Stimulated activated CD4-positive, alpha-beta T cell treated with anti-CD3 and anti-CD28 coated beads, Interleukin-15, amount 100 ng/mL, for 1 hour (primary cell): ENCODE results near the gene ULK3.

ENCODE experiments used
- DNase-seq, 2 donors: peaks; one replicate each; pipeline ENCODE4 v3.0.0-alpha.2; 2020; ENCODE audit warnings: low read depth in 1 of 2, low spot score in 1 of 2

The ULK3 gene

DNA sequence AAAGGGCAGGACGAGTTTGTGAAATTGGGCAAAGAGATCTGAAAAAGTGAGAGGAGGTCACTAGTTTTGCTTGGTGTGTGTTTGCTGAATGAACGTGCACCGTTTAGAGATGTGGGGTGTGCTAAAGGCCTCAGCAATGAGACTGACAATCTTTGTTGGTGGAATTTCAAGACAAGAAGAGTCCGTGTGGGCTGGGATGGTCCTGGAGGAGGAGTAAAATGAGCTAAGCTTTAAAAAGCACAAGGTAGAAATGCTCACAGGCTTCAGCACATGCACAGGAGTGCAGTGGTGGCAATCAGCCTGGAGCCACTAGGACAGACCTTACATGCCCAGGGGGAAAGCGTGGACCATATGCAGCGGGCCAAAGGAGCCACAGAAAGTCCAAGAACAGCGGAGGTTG lies 18.0 kb downstream of the ULK3 start:
- DNase-seq = no peak

DNA sequence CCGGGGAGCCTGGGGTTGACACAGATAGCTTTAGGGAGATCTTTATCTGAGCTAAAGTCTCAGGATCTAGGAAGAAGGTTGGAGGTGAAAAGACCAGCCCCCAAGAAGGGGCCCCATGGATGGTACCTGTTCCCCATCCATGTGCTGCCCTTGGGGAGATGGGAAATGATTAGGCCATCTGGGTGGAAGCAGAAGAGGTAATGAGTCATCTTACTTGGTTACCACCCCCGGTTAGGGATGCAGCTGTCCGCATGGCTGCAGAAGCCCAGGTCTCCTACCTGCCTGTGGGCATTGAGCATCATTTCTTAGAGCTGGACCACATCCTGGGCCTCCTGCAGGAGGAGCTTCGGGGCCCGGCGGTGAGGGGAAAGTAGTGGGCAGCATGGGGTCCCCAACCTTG lies 19.6 kb downstream of the ULK3 start:
- DNase-seq = no peak

- no peak for DNase-seq
Measured at GRCh38 chr15:74822233-74822632, 20.7 kb downstream of the ULK3 start.

DNA sequence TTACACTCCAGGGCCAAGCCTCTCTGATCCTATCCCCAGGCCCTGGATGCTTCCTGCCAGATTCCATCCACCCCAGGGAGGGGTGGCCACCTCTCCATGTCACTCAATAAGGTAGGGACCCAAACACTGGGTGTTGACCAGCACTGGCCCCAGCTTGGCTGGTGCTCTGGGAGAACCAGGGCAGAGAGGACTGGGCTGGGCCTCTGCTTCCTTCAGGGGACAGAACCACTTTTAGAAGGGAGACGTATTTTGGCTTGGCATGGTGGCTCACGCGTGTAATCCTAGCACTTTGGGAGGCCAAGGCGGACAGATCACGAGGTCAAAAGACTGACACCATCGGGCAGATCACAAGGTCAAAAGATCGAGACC lies 21.2 kb downstream of the ULK3 start:
- DNase-seq = no peak

DNA sequence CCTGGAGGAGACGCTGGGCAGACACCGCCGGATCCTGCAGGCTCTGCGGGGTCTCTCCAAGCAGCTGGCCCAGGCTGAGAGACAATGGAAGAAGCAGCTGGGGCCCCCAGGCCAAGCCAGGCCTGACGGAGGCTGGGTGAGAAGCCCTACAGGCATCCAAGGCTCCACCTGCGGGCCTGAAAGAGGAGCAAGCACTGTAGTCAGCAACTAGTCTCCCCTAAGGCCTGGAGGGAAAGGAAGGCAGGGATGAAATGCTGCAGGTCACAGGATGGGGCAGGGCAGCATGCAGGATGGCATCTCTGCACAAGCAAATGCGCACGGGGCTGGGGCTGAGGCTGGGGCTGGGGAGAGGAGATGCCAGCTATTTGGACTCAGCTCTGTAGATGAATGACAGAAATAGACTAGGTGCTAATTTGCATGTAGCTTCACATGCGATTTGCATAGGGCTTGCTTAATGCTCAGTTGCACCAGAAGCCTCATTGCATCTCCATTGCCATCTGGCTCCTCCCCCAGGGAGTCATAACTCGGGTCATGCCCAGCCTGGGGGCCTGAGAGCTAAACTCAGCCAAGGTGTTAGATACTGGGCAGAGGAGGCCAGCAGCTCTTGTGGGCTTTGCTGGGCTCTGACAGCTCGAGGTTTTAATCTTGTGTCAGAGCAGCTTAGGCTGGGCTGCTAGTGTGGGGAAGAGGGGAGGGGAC lies 21.7 kb downstream of the ULK3 start:
- no peak for DNase-seq

- DNase-seq = no peak
Measured at GRCh38 chr15:74820056-74820455, 22.9 kb downstream of the ULK3 start.

DNA sequence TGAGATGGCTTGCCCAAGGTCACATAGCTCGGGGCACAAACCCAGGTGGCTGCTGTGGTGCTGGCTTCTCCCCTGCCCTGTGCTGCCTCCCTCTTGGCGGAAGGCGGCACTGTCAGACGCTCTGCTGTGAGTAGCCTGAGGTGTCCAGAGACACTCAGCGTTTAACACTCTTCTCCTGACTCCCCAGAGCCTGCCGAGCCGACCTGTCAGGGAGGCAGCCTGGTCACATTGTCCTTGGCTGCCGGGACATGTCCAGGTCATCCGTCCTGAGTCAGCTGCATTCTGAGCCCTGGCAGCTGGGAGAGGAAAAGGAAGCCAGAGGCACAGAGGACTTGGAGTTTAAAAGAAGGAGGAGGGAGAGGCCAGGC lies 25.6 kb downstream of the ULK3 start:
- DNase-seq = no peak

- no peak for DNase-seq
Measured at GRCh38 chr15:74816624-74817369, 26.2 kb downstream of the ULK3 start.

- DNase-seq = no peak
Measured at GRCh38 chr15:74815961-74816360, 27.0 kb downstream of the ULK3 start.

DNA sequence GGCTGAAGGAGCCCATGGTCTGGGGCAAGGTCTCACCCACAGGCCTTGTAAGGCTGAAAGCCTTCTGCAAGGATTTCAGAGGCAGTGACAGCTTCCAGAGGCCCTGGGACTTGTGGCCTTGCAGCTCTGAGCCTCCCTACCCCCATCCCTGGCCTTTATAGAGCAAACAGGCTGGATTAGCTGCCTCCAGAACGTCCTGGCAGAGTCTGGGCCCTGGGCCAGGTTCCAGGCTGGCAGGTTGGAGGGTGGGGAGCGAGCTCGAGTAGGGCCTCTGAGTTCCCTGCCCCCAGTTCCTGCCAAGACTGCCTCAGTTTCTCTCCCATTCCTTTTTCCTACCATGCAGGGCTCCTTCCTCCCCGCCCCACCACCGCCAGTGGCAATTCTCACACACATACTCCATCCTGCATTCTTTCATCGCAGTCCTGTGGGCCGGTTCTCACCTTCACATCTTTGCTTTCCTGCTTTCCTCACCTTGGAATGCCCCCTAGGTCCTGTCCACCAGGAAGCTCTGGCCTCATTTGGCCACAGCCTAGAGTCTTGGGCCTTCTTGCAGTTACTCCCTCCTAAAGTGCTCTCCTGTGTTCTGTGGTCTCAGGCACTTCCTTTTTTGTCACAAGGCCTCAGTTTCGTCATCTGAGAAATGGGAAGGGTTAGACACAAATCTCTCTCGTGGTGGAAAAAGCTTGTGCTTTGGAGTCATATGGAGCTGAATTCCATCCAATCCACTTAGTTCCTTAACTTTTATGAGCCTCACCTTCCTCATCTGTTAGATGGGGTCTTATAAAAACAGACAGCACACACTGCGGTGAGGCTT lies 27.6 kb downstream of the ULK3 start:
- no peak for DNase-seq

DNA sequence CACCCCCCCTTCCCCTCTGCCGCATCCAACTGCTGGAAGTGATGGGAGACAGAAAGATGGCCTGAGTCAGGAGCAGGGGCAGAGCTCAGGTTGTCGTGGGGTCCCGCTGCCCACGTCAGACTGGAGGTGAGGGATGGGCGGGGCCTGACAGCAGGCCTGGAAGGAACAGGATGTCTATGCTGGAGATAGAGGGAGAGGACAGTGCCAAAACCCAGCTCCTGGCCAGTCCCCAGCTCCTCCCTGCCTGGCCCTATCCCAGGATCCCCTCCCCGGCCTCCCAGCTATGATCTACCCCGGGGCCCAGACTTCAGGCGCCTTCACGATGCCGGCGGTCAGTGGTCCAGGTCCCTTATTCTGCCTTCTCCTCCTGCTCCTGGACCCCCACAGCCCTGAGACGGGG lies 30.4 kb downstream of the ULK3 start, which contains the start of gene LMAN1L:
Gene LMAN1L, plus strand, starts transcription at position 303 of the 400 bp plus-strand sequence. Its CDS starts 20 bp downstream, at position 323.
- DNase-seq = no peak

DNA sequence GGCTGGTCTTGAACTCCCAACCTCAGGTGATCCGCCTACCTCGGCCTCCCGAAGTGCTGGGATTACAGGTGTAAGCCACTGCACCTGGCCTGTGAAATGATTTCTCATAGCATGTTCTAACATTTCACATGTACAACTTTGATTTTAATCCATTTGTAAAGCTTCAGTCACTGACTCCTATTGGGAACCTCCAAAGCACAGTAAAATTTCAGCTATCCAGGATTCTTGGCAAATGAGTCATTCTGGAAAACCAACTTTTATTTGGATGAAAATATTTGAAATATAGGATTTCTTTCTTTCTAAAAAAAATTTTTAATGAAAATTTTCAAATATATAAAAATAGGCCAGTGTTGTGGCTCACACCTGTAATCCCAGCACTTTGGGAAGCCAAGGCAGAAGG lies 33.0 kb downstream of the ULK3 start:
- DNase-seq = no peak

- DNase-seq = no peak
Measured at GRCh38 chr15:74809242-74809641, 33.7 kb downstream of the ULK3 start.

- no peak for DNase-seq
Measured at GRCh38 chr15:74808840-74809229, 34.1 kb downstream of the ULK3 start.

DNA sequence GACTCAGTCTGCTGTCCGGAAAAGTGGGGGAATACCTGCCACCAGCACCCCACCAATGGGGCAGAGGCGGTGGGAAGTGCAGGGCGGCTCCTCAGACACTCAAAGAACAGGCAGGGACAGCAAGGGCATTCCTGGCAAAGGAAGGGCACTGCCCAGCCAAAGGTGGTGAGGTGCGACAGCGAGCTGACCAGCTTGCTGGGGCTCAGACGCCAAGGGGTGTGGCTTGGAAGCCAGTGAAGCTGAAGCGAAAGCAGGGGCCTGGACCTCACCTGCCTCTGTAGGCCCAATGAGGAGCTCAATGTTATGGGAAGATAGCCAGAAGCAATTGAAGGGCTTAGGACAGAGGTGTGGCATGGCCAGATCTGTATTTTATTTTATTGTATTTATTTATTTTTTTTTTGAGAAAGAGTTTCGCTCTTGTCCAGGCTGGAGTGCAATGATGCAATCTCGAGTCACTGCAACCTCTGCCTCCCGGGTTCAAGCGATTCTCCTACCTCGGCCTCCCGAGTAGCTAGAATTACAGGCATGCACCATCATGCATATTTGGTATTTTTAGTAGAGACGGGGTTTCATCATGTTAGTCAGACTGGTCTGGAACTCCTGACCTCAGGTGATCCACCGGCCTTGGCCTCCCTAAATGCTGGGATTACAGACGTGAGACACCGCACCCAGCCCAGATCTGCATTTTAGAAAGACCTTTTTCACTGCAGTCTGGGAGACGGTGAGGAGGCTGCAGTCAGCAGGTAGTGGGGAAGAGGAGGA lies 34.7 kb downstream of the ULK3 start:
- no peak for DNase-seq

DNA sequence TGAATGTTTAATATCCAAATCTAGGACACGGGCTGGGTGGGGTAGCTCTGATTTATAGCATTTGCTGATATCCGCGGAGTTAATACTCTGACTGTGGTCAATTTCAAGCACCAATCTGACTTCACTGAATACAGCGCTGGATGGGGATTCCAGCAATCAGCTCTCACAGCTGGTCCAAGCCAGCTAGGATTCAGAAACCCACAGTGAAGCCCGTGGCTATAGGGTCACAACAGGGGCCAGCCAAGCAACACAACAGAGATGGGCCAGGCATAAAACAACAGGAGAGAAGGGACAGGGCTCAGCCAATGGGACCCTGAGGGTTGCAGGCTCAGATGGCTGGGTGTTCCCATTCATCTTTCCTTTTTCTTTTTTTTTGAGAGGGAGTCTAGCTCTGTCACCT lies 35.7 kb downstream of the ULK3 start:
- no peak for DNase-seq

- no peak for DNase-seq
Measured at GRCh38 chr15:74804935-74805334, 38.0 kb downstream of the ULK3 start.

DNA sequence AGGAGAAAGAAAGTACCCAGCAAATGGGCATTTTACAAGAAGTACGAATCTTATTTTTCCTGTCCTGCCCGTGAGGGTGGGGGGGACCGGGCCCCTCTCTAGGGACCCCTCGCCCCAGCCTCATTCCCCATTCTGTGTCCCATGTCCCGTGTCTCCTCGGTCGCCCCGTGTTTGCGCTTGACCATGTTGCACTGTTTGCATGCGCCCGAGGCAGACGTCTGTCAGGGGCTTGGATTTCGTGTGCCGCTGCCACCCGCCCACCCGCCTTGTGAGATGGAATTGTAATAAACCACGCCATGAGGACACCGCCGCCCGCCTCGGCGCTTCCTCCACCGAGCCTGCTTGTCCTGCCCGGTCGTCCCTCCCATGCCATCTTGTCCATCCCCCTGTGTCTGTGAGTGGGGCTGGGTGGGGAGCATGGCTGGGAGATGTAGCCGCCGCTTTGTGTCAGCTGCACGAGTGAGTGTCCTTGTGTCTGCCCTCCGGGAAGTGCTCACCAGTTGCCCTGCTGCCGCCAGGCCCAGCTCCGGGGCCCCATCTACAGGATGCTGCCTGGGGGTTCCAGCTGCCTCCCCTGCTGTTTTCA lies 40.0 kb downstream of the ULK3 start:
- no peak for DNase-seq

- no peak for DNase-seq
Measured at GRCh38 chr15:74802290-74802689, 40.7 kb downstream of the ULK3 start.

DNA sequence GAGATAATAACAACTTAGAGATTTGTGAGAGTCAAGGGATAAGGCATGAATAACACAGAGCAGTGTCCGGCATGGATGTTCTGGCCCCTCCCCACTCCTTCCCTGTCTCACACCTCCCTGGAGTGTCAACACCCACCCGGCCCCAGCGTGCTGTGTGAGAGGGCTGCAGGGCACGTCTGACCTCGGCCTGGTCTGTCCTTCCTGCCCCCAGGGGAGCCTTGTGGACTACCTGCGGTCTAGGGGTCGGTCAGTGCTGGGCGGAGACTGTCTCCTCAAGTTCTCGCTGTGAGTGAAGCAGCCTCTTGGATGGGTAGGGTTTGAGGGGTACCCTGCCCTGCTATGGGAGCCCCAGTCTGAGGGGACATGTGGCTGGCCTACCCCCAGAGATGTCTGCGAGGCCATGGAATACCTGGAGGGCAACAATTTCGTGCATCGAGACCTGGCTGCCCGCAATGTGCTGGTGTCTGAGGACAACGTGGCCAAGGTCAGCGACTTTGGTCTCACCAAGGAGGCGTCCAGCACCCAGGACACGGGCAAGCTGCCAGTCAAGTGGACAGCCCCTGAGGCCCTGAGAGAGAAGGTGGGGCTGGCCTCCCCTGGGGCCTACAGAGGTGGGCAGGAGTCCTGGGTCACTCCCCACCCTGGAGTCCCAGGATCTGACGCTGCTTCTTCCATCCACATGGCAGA lies 41.5 kb downstream of the ULK3 start:
- DNase-seq = no peak
